GM19468 (cell line): ENCODE data around the gene BCAR3.
A peak's percentile ranks its signal among the peaks of the same experiment; 100 is the strongest.
"Not testable (repeated sequence)": the region's sequence is repeated elsewhere in the genome, so short reads cannot be mapped to it uniquely, and the experiment has no call there.

Source experiments
- ATAC-seq: cut with Tn5 transposase; IDR thresholded peaks from one replicate; pipeline ENCODE4 v1.9.1; 2021; ENCODE audit warnings: mild to moderate bottlenecking, moderate library complexity, moderate number of reproducible peaks; ENCODE audit not compliant: unreplicated experiment; ENCODE audit errors: extremely low read depth

The BCAR3 gene

DNA sequence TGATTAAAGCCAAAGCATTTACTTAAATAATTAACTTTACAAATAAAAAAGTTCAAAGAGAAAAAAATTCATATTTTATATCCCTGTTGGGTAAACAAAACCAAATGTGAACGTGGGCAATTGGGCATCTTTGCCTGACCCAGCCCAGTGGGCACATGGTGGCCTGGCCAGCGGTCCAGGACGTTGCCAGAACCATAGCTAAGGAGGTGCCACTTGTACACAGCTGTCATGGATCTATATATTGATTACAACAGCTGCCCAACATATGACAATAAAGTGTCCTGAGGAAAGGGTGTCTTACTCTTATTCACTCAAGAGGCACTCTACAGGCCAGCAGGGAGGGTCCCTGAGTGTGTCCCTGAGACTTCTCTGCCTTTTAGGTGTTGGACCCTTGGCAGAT, 78.5 kb downstream of the BCAR3 start:
- no peak for ATAC-seq

DNA sequence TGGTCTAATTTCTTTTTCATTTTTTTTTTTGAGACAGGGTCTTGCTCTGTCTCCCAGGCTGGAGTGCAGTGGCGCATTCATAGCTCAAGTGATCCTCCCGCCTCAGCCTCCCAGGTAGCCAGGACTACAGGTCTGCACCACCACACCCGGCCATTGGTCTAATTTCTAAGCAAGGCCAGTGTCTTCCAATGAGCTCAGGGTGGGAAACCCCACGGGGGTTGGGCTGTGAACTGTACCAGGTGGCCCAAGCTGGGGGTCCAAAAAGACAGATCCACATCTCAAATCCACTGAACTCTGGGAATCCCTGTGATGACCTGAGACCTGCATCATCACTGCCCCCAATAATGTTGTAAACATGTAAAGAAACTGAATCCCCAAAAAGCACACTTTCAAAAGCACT, 79.5 kb downstream of the BCAR3 start:
- ATAC-seq = no peak

DNA sequence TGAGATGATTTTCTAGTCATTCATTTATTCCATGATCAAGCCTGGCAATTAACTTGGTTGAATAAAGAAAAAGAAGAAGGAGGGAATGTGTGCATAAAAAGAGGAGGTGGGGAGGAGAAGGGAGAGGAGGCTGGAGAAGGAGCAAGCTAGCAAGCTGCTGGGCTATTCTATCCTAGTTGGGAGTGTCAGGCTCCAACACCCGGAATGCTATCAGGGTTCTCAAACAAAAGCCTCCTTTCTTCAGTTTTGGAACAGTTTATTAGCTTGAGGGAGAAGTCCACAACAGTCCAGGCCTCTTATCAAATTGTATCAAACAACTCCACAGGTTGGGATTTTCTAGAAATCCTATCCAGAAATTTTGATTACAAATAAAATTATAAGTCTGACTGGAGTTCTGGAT, 80.0 kb downstream of the BCAR3 start:
- ATAC-seq = no peak

DNA sequence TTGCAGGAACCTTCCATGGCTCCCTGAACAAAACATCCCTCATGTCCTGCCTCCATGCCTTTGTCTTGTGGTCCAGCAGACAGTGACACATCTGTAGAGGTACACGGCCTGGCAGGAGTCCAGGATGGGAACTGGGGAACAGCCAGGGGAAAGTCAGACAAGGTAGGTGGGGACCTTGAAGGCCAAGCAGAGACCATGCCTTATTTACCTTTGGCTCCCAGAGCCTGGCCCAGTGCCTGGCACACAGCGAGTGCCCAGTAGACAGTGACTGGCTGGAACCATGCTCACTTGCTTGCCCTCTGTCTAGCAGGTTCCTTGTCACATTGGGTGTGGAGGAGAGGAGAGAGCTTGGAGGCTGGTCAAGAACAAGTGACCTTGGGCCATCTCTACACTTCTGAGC, 81.0 kb downstream of the BCAR3 start:
- ATAC-seq = no peak

DNA sequence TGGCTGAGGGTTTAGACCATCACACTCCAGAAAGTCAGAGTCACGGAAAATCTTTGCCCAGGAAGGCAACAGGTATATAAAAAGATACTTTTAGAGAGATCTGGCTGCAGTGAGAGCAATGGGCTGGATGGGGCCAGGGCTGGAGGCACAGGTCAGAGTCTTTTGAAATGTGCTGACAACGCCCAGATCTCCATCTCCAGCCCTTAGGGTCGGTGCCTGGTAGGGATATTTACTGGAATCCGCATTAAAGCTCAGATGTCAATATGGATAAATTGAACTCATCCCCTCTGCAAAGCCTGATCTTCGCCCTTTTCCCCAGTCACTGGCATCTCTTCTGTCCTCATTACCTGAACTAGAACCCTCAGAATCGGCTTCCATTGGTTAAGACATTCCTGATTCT, 82.2 kb downstream of the BCAR3 start:
- no peak for ATAC-seq

DNA sequence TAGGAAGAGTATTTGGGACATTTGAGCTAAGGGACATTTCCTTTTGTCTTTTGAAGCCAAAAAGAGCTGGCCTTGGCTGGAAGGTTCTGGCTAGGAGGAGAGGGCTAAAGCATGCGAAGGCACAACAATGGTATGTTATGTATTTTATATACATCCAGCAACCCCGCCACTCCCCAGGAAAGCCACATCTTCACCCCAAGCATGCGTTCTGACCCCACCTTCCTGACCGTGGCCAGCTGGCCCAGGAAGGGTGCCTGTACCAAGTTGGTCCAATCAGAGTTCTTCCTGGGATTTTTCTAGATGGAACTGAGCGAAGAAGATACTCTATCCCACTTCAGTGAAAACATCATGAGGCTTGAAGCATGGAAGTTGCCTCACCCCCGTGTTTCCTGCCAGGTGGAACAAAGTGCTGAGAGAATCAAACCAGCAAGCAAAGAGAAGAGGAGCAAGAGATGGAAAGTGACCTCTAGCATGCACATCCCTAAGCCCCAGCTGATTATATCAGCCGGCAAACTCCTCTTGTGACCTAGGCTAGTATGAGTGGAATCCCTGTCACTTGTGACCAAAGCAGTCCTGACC, 82.7 kb downstream of the BCAR3 start:
- no peak for ATAC-seq

DNA sequence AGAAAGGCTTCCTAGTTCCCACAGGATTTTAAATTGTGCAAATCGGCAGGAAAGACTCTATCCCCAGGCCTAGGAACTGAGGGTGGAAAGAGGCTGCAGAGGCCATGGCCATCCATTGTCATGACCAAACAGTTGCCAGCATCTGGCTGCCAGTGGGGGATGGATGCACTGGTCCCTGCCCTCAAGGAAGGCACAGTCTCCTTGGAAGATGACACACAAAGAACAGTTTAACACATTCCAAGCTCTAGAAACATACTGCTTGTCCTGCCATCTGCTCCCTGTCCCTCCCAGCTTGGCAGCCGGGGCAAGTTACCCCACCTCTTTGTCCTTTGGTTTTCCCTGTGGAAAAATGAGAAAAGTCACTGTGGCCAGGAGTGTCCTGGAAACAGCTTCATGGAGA, 83.2 kb downstream of the BCAR3 start:
- ATAC-seq = no peak

DNA sequence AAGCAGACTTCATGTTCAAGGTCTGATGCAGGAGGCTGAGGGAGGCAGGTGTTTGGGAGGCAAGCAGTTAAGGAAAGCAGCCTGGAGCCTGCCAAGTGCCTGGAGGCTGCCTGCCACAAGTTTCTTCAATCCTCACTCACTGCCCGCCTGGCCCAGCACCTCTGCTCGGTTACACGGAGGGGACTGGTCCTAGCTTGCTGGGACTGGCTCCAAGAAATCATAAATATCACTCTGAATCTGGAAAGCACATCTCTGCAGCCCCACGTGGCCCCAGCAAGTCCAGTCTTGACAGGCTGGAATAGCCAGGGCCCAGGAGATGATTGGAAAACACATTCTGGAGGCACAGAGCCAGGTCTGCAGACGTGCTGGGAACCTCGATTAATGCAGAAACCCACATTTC, 83.9 kb downstream of the BCAR3 start:
- no peak for ATAC-seq

DNA sequence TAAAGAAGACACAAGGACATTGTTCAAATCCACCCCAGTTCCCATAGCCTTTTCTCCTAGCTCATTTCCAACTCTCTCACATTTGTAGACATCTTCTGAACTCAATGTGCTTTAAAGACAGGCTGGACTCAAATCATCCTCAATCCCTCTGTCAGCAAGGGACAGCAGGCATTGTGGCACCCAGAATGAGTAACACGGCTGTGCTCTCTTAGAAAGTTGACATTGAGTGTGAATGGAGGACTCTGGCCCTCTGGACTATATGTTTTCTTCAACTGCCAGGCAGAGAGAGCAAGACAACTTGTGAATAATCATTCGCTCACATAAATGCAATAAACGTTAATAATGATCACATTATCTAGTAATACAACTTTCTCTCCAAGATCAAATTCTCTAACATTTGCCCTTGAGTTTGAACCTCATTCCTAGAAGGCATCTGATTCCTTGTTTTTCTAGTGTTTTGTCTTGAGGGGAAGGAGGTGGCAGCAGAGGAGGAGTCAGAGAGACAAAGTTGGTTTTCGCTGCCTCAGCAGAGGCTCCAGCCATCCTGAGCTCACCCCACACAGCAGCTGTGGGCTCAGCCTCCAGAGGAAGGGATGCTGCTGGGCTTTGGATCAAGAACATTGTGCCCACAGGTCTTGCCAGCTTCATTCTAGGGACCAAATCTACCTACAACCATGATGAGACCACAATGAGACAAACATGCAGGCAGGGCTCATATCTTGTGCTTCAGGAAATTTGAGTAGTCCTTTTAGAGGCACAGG, 85.1 kb downstream of the BCAR3 start:
- no peak for ATAC-seq

DNA sequence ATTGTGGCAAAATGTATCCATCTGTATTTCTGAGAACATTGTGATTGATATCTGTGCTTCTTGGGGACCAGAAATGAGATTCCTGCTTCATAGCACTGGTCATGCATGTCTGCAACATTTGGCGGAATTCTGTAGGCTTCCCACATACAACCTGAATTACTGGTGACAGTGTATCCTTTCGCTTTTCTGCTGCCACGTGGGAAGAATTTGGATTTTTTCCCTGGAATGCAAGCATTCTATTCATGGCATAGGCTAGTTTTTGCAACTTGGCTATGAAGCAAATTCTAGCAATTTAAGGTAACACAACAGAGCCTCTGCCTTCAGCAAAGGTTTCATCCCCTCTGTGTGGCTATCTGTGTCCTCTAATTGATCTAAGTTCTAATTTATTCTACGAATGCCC, 85.9 kb downstream of the BCAR3 start:
- ATAC-seq = no peak

DNA sequence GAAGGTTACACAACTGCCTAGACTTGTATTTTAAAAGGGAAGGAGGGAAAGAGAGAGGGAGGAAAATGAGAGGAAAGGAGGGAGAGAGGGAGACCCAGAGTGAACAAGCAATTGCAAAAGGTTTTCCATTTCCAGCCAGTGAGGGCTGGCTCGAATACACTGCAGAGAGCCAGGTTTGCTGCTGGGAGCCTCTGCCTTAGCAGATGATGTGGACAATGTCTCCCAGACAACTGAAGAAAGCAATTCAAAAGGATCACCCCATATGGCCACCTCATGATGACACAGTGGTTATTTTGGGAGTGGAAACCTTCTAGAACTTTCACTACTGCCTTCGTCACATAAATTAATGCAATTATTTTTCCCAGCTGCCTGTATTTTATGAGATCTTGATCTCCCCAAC, 86.4 kb downstream of the BCAR3 start:
- no peak for ATAC-seq

DNA sequence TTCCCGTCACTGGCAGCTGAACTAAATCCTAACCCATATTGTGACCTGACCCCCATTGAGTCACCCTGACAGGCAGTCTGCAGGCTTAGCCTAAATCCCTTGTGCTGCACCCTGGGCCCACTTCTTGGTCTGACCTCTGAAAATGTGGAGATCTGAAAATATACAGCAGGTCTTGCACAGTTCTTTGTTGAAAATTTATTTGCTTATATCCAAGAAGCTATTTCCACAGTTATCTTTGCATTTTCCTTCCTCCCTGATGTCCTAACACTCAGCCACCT, 87.1 kb downstream of the BCAR3 start:
- ATAC-seq = no peak

DNA sequence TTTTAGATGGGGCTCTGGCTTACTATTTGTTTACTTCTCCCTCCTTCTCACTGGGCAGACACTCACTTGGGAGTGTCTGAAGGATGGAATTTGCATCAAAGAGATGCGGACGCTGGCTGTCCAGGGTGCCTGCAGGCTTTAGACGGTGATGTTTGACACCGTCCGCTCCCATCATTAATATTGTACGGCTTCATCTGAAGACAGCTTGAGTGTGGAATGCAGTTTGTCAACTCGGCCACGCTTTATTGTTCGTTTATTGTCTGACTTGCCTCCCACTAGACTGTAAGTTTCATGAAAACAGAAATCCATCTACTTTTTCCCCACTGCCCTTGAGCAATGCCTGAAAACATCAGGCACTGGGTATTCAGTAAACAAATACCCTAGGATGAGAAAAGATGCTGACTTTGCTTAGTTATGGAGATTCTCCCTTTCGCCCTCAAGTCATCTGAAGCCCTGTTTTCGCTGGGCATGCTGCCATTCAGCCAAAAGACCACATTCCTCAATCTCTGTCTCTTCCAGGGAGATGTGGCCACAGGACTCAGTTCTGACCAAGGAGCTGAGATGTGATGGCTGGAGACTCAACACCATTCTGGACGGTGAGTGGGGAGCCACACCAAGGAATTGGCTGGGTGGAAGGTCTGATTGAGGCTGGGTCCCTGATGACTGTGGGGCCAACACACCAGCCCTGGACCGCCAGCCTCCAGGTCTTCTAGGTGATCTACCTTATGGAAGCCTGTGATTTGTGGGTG, 87.6 kb downstream of the BCAR3 start:
- ATAC-seq = no peak

DNA sequence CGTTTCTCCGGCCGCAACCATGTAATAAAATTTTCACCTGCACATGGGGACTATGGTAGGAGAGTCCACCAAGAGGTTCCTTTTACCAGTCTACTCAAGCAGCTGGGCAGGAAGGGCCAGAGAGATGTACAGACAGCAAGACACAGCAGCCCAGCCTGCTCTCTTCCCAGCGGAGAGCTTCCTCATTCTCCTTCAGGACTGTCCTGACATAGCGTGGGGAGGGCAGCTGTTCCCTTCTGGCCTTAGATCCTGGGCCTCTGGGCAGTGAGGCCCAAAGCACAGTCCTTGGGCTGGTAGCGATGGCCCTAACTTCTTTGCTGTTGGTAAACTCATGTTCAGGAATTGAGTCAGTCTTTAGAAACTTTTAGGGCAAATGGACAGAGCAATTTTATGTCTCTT, 89.1 kb downstream of the BCAR3 start:
- ATAC-seq = no peak

DNA sequence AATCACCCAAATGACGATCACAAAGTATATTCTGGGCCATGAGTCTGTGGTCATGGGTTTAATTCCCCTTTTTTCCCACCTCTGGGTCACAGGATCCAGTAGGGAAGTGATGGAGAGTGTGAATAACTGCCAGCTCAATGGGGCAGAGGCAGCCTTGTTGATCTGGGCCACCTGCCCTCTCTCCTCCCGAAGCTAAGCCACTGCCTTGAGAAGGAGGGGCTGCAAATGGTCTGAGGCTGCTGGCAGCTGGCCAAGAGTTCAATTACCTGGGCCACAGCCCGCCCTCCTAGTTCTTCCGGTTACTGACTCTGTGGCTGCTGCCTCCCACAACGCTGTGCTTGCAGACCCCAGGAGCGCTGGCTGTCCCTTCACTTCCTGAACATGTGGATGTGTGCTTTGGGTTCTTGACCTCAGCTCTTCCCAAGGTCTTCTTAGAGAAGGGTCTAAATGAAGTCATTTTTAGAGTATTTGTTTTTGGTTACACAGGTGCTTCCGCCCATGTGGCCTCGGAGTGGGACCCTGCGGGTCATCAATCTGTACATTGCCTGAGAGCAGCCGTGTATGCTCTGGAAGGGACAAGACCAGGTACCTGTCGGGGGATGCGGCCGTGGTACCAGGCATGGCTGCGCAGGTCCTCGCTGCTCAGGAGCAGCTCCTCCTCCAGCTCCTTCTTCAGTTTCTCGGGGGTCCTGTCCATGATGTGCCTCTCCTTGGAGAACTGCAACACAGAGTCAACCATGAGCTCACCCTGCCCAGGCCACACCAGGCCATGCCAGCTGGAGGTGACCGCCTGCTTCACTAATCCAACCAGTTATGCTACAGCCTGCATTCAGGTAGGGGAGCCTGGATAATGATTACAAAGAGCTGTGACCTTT, 89.7 kb downstream of the BCAR3 start:
- ATAC-seq = peak; percentile 81

DNA sequence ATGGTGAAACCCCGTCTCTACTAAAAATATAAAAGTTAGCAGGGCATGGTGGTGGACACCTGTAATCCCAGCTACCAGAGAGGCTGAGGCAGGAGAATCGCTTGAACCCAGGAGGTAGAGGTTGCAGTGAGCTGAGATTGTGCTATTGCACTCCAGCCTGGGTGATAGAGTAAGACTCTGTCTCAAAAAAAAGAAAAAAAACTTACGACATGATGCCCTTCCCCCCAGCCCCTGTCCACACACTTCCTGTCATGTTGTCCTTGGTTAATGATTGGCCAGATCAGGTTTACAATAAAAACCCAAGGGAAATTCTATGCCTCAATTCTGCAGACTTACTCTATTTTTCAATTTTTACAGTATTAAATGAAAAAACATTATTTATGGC, 90.4 kb downstream of the BCAR3 start:
- ATAC-seq = not testable (repeated sequence)

DNA sequence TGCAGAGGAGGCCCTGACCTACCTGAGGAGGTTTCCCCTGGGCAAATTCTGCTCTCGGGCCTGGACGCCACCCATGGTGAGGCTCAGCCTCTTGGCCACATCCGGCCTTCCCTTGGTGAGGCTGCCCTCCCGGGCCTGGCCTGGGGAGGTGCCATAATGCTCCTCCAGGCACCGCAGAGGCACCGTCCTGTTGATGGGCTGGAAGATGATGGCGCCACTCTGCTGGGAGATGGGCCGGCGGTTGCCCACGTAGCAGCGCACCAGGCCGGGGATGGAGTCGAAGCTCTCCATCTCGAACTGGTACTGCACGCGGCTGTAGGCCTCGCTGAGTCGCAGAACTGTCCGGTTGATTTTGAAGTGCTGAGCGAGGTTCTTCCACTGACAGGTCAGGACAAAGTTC, 92.7 kb downstream of the BCAR3 start:
- no peak for ATAC-seq

DNA sequence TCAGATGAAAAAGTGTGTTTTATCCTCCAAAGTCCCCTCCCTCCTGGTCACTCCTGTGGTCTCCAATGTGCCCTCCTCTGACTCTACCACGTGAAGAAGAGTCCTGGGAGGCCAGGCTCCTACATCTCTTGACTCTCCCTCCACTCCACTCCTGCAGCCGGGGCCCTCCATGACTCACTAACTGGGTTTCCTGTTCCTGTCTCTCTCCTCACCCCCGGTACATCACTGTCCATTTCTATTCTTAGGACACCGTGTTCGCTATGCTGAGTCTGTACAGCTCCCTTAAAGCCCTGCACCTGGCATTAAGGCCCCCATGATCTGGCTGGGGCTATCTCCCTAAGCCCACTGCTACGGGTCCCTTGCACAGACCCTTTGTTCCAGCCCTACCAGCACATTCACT, 93.4 kb downstream of the BCAR3 start:
- no peak for ATAC-seq

DNA sequence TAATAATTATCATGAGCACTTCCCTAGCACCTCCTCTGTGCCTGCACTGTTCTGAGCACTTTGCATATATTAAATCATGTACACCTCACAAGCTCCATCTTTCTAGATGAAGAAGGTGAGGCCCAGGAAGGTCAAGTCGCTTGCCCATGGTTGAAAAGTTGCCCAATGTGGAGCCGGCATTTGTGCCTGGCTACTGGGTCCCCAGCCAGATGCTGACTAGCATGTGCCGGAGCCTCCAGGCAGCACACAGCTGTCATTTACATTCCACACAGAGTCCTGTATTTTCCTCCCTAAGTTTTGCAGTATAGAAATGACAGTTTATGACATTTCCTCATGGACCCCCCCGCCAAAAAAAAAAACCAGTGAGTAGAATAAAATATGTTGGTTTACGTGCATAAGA, 94.3 kb downstream of the BCAR3 start:
- no peak for ATAC-seq

DNA sequence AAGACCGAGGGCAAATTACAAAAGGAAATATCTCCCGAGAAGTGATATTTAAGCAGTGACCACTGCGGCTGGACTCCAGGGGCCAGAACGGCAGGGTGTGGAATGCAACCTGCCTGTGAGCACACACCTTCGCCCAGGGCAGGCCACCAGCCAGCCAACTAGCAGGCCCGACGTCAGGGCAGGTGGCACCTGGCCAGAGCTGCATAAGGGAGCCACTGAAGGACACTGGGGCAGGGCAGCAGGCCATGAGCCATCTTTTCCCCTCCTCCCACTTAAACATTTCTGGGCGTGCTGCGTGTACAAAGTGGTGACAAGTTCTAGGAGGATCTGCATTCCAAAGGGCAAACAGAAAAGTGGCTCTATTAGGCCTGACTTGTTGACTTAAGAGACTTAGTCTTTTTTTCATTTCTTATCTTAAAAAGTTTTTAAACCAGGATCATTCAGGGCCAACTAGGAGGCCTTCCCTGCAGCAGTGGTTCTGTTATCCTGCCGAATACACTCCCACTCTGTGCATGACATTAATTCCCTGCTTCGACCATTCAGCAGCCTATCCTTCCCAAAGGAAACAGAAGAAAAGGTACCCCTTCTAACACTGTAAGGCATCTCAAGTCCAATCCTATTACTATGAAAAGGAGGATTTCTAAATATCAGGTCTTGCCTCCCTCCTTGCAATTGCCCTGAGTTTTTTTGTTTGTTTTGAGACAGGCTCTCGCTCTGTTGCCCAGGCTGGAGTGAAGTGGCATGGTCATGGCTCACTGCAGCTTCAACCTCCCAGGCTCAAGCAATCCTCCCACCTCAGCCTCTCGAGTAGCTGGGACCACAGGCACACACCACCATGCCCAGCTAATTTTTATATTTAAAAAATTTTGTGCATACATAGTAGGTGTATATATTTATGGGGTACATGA, 96.3 kb downstream of the BCAR3 start:
- no peak for ATAC-seq
